HepG2 (cell line): Measurements from ENCODE around the gene PTPN2. TPM values are rescaled to one million over a fixed set of nuclear protein-coding genes. Genes with fewer than 3 reads are reported as not detected.

Experiments used
- ATF1 ChIP-seq: IDR thresholded peaks from 2 replicates; pipeline ENCODE4 v1.6.1; 2016; ENCODE audit warnings: mild to moderate bottlenecking, control low read depth
- KAT2B ChIP-seq: fragments of 150-350 bp; IDR thresholded peaks from 2 replicates; pipeline ENCODE4 v1.6.1; 2014; ENCODE audit warnings: low read depth, low read length, borderline replicate concordance
- polyA plus RNA-seq, 8 experiments: library from polyadenylated mRNA; depleted of rRNA in 3 of 8; stranded (reverse) in 7 of 8; unstranded in 1 of 8; fragments of >200 nt; fragmentation: Illumina TruSeq in 4 of 8; extraction: Trizol in 4 of 8; gene quantifications; 2 replicates each; pipeline versions ENCODE4 v1.2.1 to v1.2.3, GENCODE V29; 2011 to 2016; ENCODE audit warnings: low read depth in 4 of 8, missing spikeins in 1 of 8, mixed read lengths in 1 of 8; ENCODE audit not compliant: insufficient read depth in 1 of 8
- total RNA-seq, 5 experiments: library from RNA; depleted of rRNA; stranded (reverse); fragments of >200 nt; fragmentation: Illumina TruSeq; extraction: Trizol; gene quantifications; 2 replicates each; pipeline ENCODE4 v1.2.3, GENCODE V29; 2016; ENCODE audit warnings: low read depth in 1 of 5
- TF ChIP-seq, protein P1 (sequence below): IDR thresholded peaks from 2 replicates; pipeline ENCODE4 v1.6.1; 2012; ENCODE audit warnings: low read length, improper control_type of control experiment
- TF ChIP-seq, protein P2 (sequence below): sonication (generic); formaldehyde crosslinking; IDR thresholded peaks from 2 replicates; pipeline ENCODE4 v1.4.0; 2020; ENCODE audit warnings: missing genetic modification reagents, borderline replicate concordance

PTPN2 gene
- total and polyA plus RNA-seq, 2 of the 13 experiments (the other 11 are each of a cell fraction or from before 2014, with no cell fraction given), result 24.9 to 41.5 TPM

GRCh38 chr18:12883684-12884405 is at the start of gene PTPN2 (continued):
- TF ChIP-seq, protein P1, sequence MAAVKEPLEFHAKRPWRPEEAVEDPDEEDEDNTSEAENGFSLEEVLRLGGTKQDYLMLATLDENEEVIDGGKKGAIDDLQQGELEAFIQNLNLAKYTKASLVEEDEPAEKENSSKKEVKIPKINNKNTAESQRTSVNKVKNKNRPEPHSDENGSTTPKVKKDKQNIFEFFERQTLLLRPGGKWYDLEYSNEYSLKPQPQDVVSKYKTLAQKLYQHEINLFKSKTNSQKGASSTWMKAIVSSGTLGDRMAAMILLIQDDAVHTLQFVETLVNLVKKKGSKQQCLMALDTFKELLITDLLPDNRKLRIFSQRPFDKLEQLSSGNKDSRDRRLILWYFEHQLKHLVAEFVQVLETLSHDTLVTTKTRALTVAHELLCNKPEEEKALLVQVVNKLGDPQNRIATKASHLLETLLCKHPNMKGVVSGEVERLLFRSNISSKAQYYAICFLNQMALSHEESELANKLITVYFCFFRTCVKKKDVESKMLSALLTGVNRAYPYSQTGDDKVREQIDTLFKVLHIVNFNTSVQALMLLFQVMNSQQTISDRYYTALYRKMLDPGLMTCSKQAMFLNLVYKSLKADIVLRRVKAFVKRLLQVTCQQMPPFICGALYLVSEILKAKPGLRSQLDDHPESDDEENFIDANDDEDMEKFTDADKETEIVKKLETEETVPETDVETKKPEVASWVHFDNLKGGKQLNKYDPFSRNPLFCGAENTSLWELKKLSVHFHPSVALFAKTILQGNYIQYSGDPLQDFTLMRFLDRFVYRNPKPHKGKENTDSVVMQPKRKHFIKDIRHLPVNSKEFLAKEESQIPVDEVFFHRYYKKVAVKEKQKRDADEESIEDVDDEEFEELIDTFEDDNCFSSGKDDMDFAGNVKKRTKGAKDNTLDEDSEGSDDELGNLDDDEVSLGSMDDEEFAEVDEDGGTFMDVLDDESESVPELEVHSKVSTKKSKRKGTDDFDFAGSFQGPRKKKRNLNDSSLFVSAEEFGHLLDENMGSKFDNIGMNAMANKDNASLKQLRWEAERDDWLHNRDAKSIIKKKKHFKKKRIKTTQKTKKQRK, result no peak
- TF ChIP-seq ATF1 (CRISPR knock-in tag) (no peak), KAT2B (no peak)
- TF ChIP-seq, protein P2, sequence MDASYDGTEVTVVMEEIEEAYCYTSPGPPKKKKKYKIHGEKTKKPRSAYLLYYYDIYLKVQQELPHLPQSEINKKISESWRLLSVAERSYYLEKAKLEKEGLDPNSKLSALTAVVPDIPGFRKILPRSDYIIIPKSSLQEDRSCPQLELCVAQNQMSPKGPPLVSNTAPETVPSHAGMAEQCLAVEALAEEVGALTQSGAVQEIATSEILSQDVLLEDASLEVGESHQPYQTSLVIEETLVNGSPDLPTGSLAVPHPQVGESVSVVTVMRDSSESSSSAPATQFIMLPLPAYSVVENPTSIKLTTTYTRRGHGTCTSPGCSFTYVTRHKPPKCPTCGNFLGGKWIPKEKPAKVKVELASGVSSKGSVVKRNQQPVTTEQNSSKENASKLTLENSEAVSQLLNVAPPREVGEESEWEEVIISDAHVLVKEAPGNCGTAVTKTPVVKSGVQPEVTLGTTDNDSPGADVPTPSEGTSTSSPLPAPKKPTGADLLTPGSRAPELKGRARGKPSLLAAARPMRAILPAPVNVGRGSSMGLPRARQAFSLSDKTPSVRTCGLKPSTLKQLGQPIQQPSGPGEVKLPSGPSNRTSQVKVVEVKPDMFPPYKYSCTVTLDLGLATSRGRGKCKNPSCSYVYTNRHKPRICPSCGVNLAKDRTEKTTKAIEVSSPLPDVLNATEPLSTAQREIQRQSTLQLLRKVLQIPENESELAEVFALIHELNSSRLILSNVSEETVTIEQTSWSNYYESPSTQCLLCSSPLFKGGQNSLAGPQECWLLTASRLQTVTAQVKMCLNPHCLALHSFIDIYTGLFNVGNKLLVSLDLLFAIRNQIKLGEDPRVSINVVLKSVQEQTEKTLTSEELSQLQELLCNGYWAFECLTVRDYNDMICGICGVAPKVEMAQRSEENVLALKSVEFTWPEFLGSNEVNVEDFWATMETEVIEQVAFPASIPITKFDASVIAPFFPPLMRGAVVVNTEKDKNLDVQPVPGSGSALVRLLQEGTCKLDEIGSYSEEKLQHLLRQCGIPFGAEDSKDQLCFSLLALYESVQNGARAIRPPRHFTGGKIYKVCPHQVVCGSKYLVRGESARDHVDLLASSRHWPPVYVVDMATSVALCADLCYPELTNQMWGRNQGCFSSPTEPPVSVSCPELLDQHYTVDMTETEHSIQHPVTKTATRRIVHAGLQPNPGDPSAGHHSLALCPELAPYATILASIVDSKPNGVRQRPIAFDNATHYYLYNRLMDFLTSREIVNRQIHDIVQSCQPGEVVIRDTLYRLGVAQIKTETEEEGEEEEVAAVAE, result 0 out of 2 replicates have a peak, but pooled peaks have one; percentile 45
